Hippocampal formation (tissue), 2 donors: ENCODE results near the gene ZBTB1.
"Not testable (repeated sequence)": the region's sequence is repeated elsewhere in the genome, so short reads cannot be mapped to it uniquely, and the experiment has no call there.

Experiments used
- DNase-seq, 2 donors: peaks; one replicate each; lab custom pipeline; 2025; lab: John Stamatoyannopoulos, UW

Gene ZBTB1

DNA sequence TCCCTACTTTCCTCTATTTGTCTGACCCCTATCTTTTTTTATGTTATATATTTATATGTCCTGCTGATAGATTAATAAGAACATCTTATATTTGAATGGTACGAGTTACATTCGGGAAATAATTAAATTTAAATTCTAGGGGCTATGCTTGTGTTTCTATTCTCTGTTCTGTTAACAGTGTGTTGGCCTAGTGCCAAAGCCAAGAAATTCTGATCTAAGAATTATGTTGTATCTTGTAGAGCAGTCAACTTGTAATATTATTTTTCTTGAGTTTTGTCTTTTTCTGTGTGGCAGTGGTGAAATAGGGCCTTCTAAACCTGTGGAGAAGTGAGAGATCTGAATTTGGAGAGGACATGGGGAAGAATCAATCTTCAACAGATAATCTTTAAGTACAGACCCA is 27.0 kb downstream of the ZBTB1 start:
- DNase-seq, result no peak

DNA sequence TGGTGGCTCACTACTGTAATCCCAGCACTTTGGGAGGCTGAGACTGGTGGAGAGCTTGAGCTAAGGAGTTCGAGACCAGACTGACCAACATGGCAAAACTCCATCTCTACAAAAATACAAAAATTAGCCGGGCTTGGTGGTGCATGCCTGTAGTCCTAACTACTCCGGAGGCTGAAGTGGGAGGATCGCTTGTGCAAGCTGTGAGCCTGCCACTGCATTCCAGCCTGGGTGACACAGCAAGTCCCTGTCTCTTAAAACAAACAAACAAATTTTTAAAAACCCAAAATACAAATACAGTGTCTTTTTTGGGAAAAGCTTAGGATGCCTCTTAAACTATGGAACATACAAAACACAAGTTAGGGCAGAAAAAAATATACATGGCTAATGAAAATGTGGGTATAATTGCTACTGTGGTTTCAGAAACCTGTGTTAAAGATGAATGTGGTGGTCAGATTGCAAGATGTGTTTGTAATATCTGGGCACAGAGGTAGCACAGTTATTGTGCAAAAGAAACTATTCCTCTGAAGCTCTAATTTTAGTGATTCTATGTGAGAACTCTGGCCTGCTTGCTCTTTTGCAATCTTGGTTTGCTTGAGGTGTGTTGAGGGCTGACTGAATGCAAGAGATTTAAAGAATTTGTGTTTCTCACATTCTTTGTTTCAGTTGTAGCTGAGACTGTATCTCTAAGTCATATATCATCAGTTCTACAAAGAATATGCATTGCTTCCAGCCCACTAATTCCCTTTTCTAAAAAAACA is 32.1 kb downstream of the ZBTB1 start:
- no peak for DNase-seq

DNA sequence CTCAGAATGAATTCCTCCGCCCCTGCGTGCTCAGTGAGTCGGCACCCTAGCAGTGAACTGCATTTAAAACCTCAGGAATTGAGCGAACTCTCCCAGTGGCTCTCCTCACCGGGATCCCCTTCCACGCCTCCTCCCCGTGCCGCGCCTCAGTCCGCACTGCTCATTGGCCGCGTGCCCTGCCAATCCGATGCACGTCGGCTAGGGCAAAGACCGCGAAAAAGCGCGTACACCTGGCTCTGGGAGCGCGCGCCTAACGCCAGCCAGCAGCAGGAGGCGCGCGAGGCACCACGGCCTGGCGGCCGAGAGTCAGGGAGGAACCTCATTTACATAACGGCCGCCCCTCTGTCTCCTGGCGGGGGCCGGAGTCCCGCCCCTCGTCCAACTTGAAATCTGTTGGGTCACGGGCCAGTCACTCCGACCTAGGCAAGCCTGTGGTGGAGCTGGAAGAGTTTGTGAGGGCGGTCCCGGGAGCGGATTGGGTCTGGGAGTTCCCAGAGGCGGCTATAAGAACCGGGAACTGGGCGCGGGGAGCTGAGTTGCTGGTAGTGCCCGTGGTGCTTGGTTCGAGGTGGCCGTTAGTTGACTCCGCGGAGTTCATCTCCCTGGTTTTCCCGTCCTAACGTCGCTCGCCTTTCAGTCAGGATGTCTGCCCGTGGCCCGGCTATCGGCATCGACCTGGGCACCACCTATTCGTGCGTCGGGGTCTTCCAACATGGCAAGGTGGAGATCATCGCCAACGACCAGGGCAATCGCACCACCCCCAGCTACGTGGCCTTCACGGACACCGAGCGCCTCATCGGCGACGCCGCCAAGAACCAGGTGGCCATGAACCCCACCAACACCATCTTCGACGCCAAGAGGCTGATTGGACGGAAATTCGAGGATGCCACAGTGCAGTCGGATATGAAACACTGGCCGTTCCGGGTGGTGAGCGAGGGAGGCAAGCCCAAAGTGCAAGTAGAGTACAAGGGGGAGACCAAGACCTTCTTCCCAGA is 35.9 kb downstream of the ZBTB1 start, which contains the start of gene HSPA2:
HSPA2 (plus strand) TSS at position 534 of the 995 bp plus-strand sequence; CDS start at position 643, 109 bp downstream.
- DNase-seq, result peak; percentile 99 to 100

- peak in 1 of 2 donors; percentile 38 for DNase-seq
These were observed 36.8 kb downstream of the ZBTB1 start for GRCh38 chr14:64541261-64541971.

GRCh38 chr14:64541972-64542835 is 37.6 kb downstream of the ZBTB1 start:
- DNase-seq, result no peak

DNA sequence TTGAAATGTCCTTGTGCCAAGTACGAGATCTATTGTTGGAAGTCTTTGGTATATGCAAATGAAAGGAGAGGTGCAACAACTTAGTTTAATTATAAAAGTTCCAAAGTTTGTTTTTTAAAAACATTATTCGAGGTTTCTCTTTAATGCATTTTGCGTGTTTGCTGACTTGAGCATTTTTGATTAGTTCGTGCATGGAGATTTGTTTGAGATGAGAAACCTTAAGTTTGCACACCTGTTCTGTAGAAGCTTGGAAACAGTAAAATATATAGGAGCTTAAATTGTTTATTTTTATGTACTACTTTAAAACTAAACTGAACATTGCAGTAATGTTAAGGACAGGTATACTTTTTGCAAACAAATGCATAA is 38.2 kb downstream of the ZBTB1 start:
- DNase-seq, result no peak

GRCh38 chr14:64544607-64545312 is 40.2 kb downstream of the ZBTB1 start:
- no peak for DNase-seq

DNA sequence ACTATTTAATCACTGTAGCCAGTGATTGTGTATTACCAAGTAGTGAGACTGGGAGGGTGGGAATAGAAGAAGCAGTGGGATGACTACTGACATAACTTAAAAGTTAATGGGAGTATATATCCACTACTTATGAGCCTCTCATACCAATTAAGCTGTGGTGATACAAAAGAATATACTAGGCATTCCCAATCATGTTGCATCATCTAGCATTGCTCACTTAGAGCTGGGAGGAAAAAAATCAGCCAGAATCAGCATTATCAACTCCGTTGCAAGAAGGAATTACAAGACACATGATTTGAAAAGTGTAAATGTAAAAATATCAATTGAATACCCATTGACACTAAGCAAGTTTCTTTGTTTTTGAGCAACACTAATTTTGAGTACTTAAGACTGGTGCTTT is 44.4 kb downstream of the ZBTB1 start:
- no peak for DNase-seq

DNA sequence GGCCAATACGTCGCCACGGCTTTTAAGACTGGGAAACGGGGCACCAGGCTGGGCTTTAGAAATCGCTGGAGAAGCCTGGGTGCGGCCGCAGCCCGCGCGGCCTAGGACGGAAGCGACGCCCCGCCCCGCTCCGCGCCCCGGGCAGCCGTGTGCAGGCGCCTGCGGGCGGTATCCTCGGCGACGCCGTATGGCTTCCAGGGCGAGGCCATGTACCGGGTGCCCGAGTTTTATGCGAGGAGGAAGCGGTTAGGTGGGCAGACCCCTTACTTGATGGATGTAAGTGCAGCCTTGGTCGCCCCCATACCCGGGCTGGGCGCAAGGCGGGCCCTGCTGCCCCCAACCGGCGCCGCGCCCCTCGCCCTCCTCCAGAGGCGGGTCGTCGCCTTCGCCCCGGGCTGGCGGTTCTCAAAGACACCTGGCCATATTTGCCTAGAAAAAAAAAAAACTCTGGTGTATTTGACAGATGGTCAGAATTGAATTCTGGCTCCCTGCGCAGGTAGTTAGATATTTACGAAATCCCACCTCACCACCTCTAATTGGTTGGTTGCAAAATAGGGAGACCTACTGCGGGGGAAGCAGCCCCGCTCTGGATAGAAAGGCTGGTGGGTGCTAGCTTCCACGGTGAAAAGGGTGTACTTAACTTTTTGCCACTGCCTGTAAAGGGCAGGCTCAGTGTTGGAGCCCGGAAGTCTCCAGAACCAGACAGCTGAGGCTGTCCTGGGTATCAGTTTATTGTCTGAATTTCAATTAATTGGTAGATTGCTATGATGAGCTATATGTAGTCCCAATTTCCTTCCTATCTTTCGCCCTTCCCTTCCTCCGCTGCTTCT is 45.4 kb downstream of the ZBTB1 start, which contains the start of gene PPP1R36:
PPP1R36 (plus strand) TSS at position 171 of the 830 bp plus-strand sequence; CDS start at position 208, 37 bp downstream.
- no peak for DNase-seq

DNA sequence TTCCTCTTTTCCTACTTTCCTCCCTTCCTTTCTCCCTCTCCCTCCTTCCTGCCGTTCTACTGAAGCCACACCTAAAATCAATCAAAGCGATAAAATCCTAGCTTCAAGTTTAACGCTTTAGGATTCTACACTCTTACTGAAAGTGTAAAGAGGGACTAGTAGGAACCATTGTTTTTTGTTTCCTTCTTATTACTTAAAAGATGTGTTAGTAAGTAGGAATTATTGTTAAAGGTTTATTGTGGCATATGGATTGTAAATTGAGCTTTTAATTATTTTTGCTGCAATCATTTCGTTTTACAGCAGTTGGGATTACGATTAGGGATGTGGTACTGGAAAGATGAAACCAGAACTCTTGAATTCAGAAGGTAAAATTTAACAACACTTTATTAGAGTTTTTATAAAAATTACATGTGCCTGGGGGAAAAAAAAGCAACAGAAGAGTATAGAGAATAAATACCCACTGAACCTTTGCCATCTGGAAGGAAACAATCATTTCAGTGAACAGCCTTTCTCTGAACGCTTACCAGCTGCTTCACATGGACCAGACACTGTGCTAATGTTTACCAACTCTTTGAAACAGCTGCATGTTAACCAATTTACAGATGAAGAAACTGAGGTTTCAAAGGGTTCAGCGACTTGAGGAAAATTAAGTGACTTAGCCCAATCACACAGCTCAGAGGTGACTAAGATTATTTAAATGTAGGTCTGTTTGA is 46.2 kb downstream of the ZBTB1 start:
- DNase-seq, result peak in 1 of 2 donors; percentile 24

DNA sequence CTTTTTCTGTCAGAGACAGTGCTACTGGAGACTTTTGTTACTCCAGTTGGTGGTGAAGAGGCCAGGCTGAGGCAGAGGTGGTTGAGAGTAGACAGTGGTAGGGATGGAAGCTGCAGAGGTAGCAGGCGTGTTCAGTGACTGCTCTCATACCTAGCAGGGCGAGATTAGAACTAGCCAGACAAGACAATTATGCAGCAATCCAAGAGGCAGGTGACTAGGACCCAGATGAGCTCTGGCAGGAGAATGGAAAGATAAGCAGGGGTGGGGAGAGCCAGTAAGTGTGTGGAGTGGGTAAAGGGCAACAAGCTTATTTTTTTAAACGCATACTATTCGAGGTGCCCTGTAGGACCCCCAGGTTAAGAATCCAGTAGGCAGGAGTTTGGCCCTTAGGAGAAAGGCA is 50.0 kb downstream of the ZBTB1 start:
- DNase-seq, result no peak

GRCh38 chr14:64556526-64556925 is 52.0 kb downstream of the ZBTB1 start:
- no peak for DNase-seq

GRCh38 chr14:64558216-64558615 is 53.6 kb downstream of the ZBTB1 start:
- DNase-seq, result not testable (repeated sequence)

GRCh38 chr14:64561631-64562030 is 57.1 kb downstream of the ZBTB1 start:
- no peak for DNase-seq

- no peak for DNase-seq
These were observed 57.9 kb downstream of the ZBTB1 start for GRCh38 chr14:64562436-64562835.

DNA sequence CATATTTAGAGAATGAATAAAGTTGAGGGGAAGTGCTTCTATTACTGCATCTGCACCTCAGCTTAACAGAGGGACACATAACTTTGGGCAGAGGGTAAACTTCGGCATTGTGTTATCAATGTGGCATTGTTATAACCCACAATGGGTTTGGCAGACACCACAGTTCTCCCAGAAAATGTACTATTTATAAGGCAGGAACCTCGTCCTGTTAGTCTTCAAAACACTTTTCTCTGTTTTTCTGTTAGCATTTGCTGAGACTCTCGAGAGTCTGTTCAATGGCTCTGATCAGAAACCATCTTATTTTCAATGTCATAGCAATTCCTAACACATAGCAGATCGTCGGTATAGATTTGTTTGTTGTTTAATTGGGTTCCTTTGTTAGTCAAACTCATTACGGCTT is 59.1 kb downstream of the ZBTB1 start:
- DNase-seq, result peak in 1 of 2 donors; percentile 60

- peak in 1 of 2 donors; percentile 34 for DNase-seq
These were observed 62.1 kb downstream of the ZBTB1 start for GRCh38 chr14:64566651-64567122.

DNA sequence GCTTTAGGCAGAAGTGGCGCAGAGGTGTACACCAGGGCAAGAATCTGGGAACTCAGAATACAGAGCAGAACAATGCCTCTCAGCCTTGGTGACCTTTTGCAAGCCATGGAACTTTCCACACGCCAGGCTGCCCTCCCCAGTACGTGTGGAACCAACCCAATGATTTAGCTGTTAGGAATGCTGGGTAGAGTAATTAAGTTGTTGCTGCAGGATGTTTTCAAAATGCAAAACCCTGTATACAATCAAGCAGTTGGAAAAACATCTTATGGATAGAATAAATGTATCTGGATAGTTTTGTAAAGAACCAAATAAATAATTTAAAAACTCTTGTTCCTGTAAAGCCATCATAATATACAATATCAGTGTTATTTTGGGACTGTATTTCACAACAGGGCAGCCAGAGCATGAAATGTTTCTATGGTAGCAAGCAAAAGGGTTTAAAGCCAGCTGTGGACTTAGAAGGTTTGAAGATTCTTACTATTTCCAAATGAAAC is 64.6 kb downstream of the ZBTB1 start:
- peak; percentile 65 to 70 for DNase-seq
